OCI-LY7 (cell line): ENCODE results near the gene TRPM8. TPM values are rescaled to one million over a fixed set of nuclear protein-coding genes. Genes with fewer than 3 reads are reported as not detected.

Source experiments
- BruUV-seq: library from RNA; stranded (reverse); fragments of 400-500 nt; replicated peaks from 2 replicates; lab custom pipeline; 2021; lab: Mats Ljungman, UMichigan
- CTCF ChIA-PET: fragments of 300-600 bp; sonication (Branson Sonifier 250); formaldehyde crosslinking; loops from one replicate; lab custom pipeline; 2022; ENCODE audit warnings: antibody characterized with exemption; ENCODE audit not compliant: unreplicated experiment; lab: Charles Lee
- POLR2A ChIA-PET: fragments of 300-600 bp; sonication (Branson Sonifier 250); formaldehyde crosslinking; loops from one replicate; lab custom pipeline; 2022; ENCODE audit warnings: antibody characterized with exemption; lab: Charles Lee
- DNase-seq: peaks from one replicate; pipeline ENCODE4 v3.0.0-alpha.2; 2015; ENCODE audit warnings: low spot score
- H2AFZ ChIP-seq: fragments of 200-600 bp; sonication (generic), shearing (Covaris generic); 2 replicates; pipeline ENCODE4 v1.6.1; 2014; ENCODE audit warnings: mild to moderate bottlenecking, antibody characterized with exemption, low read length, moderate library complexity
- H3K27ac ChIP-seq: fragments of 200-600 bp; sonication (generic); 2 replicates; pipeline ENCODE4 v1.5.1; 2014; ENCODE audit warnings: mixed run types, low read depth, mild to moderate bottlenecking, moderate library complexity, low read length, inconsistent platforms; ENCODE audit not compliant: poor library complexity, severe bottlenecking
- H3K36me3 ChIP-seq: fragments of 200-600 bp; sonication (generic); 2 replicates; pipeline ENCODE4 v1.6.1; 2014; ENCODE audit warnings: mild to moderate bottlenecking, antibody characterized with exemption, low read length, moderate library complexity, mixed read lengths; ENCODE audit not compliant: insufficient read depth
- H3K4me1 ChIP-seq: fragments of 200-600 bp; sonication (generic); 2 replicates; pipeline ENCODE4 v1.5.1; 2014; ENCODE audit warnings: mild to moderate bottlenecking, low read length; ENCODE audit not compliant: insufficient read depth, poor library complexity, severe bottlenecking
- H3K4me2 ChIP-seq: fragments of 200-600 bp; sonication (generic); 2 replicates; pipeline ENCODE4 v1.6.1; 2014; ENCODE audit warnings: mild to moderate bottlenecking, low read length
- H3K4me3 ChIP-seq: fragments of 200-600 bp; sonication (generic); 2 replicates; pipeline ENCODE4 v1.5.1; 2014; ENCODE audit warnings: mild to moderate bottlenecking, low read depth, low read length; ENCODE audit not compliant: poor library complexity, severe bottlenecking
- H3K79me2 ChIP-seq: fragments of 200-600 bp; sonication (generic); 2 replicates; pipeline ENCODE4 v1.6.1; 2016; ENCODE audit warnings: low read depth, mild to moderate bottlenecking, low read length, moderate library complexity, mixed read lengths; ENCODE audit not compliant: insufficient read depth
- H3K9me2 ChIP-seq: fragments of 200-600 bp; sonication (generic); 2 replicates; pipeline ENCODE4 v1.6.1; 2016; ENCODE audit warnings: mild to moderate bottlenecking, low read length, mixed read lengths; ENCODE audit not compliant: insufficient read depth
- H3K9me3 ChIP-seq: fragments of 200-600 bp; sonication (generic); 2 replicates; pipeline ENCODE4 v1.6.1; 2014; ENCODE audit warnings: mild to moderate bottlenecking, mixed run types, low read length, mixed read lengths
- H4K20me1 ChIP-seq: fragments of 200-600 bp; sonication (generic); 2 replicates; pipeline ENCODE4 v1.6.1; 2014; ENCODE audit warnings: mild to moderate bottlenecking, antibody characterized with exemption, low read length, moderate library complexity, mixed read lengths; ENCODE audit not compliant: insufficient read depth
- EZH2phosphoT487 ChIP-seq: fragments of 200-600 bp; sonication (generic); IDR thresholded peaks from 2 replicates; pipeline ENCODE4 v1.6.1; 2018; ENCODE audit warnings: low read depth, borderline replicate concordance, mild to moderate bottlenecking, mixed run types, antibody characterized with exemption, low read length, moderate library complexity, mixed read lengths
- intact Hi-C: fragments of 100-400 bp; cut with micrococcal nuclease; formaldehyde crosslinking; loops from one replicate; pipeline ENCODE4 v1.10.0; 2022; ENCODE audit not compliant: unreplicated experiment
- total RNA-seq, 2 experiments: library from RNA; depleted of rRNA in 1 of 2; stranded (reverse); fragments of >200 nt in 1 of 2; shearing (Covaris generic) in 1 of 2; gene quantifications; 2 replicates each; pipeline ENCODE4 v1.2.3, GENCODE V29; 2014 to 2022
- TF ChIP-seq, protein P1 (sequence below): fragments of 200-600 bp; sonication (generic); conservative IDR thresholded peaks from 2 replicates; pipeline ENCODE4 v1.5.1; 2014; ENCODE audit warnings: mild to moderate bottlenecking, antibody characterized with exemption, low read length, moderate library complexity, mixed read lengths

TRPM8 gene
- total RNA-seq, 2 experiments from 2014 or later: not detected

- no TSS peak for BruUV-seq
- intact Hi-C loops: no loop called here
- H3K4me1 ChIP-seq: no peaks in the 10 kb centered on the region
- no peak overlapping the region for H3K4me3 ChIP-seq
- TF ChIP-seq, protein P1, sequence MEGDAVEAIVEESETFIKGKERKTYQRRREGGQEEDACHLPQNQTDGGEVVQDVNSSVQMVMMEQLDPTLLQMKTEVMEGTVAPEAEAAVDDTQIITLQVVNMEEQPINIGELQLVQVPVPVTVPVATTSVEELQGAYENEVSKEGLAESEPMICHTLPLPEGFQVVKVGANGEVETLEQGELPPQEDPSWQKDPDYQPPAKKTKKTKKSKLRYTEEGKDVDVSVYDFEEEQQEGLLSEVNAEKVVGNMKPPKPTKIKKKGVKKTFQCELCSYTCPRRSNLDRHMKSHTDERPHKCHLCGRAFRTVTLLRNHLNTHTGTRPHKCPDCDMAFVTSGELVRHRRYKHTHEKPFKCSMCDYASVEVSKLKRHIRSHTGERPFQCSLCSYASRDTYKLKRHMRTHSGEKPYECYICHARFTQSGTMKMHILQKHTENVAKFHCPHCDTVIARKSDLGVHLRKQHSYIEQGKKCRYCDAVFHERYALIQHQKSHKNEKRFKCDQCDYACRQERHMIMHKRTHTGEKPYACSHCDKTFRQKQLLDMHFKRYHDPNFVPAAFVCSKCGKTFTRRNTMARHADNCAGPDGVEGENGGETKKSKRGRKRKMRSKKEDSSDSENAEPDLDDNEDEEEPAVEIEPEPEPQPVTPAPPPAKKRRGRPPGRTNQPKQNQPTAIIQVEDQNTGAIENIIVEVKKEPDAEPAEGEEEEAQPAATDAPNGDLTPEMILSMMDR: no peak
- TF ChIP-seq EZH2phosphoT487: no peak
- DNase-seq: no peak
- no peak overlapping the region for H3K4me2 ChIP-seq
- no peak overlapping the region for H3K27ac ChIP-seq
- H2AFZ ChIP-seq: no peak overlapping the region
- ChIA-PET CTCF (no interaction called here), POLR2A (no interaction called here)
- H3K79me2 ChIP-seq: no peaks in the 10 kb centered on the region
- H3K9me2 ChIP-seq: no peaks in the 10 kb centered on the region
- H3K36me3 ChIP-seq: no peaks in the 10 kb centered on the region
- no peaks in the 10 kb centered on the region for H4K20me1 ChIP-seq
- no peaks in the 10 kb centered on the region for H3K9me3 ChIP-seq
Observed at GRCh38 chr2:233972941-233973575, 55.9 kb downstream of the TRPM8 start.

DNA sequence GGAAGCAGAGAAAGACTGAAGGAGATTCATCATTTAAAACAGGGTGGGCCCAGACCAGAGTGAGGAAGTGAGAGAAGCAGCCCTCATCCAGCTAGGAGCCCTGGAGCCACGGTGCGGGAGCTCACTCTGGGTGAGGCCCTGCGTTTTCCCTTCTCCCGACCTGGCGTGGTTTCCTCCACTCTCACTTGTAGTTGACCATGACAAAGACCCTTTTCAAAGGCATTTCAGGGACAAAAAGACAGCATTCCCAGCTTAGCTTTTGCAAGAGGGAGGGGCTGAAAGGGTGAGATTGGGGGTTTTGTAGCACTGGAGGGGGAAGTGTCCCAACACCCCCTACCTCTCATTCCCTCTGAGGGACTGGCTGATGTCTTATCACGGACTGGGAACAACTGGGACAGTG is 56.6 kb downstream of the TRPM8 start:
- DNase-seq: no peak
- Histone ChIP-seq H3K27ac (no peak overlapping the region), H2AFZ (no peak overlapping the region), H3K79me2 (no peaks in the 10 kb centered on the region), H3K9me2 (no peaks in the 10 kb centered on the region), H3K4me3 (no peak overlapping the region), H3K9me3 (no peaks in the 10 kb centered on the region), H3K4me2 (no peak overlapping the region), H4K20me1 (no peaks in the 10 kb centered on the region), H3K36me3 (no peaks in the 10 kb centered on the region), H3K4me1 (no peaks in the 10 kb centered on the region)
- no TSS peak for BruUV-seq
- CTCF ChIA-PET: no interaction called here
- intact Hi-C loops: no loop called here
- no peak for TF ChIP-seq EZH2phosphoT487
- TF ChIP-seq, protein P1: no peak
- POLR2A ChIA-PET: no interaction called here

GRCh38 chr2:233974530-233975071 is 57.4 kb downstream of the TRPM8 start:
- intact Hi-C loops: loop anchor here (5.0 kb wide), 1 partner anchor 573 kb away; no protein-coding TSS in a partner anchor
- no TSS peak for BruUV-seq
- H3K4me2 ChIP-seq: no peak overlapping the region
- no peaks in the 10 kb centered on the region for H3K36me3 ChIP-seq
- H3K4me3 ChIP-seq: no peak overlapping the region
- H3K27ac ChIP-seq: no peak overlapping the region
- ChIA-PET POLR2A (no interaction called here), CTCF (no interaction called here)
- no peaks in the 10 kb centered on the region for H4K20me1 ChIP-seq
- H3K9me2 ChIP-seq: no peaks in the 10 kb centered on the region
- no peaks in the 10 kb centered on the region for H3K79me2 ChIP-seq
- no peak overlapping the region for H2AFZ ChIP-seq
- DNase-seq: no peak
- no peaks in the 10 kb centered on the region for H3K9me3 ChIP-seq
- H3K4me1 ChIP-seq: no peaks in the 10 kb centered on the region
- TF ChIP-seq EZH2phosphoT487: no peak
- TF ChIP-seq, protein P1: no peak
